HG03066 (cell line): ENCODE data around the gene EFTUD2.
"Not testable (repeated sequence)": the region's sequence is repeated elsewhere in the genome, so short reads cannot be mapped to it uniquely, and the experiment has no call there.

Source experiments
- ATAC-seq: cut with Tn5 transposase; IDR thresholded peaks from one replicate; pipeline ENCODE4 v1.9.1; 2021; ENCODE audit warnings: low read depth; ENCODE audit not compliant: unreplicated experiment

EFTUD2 gene

DNA sequence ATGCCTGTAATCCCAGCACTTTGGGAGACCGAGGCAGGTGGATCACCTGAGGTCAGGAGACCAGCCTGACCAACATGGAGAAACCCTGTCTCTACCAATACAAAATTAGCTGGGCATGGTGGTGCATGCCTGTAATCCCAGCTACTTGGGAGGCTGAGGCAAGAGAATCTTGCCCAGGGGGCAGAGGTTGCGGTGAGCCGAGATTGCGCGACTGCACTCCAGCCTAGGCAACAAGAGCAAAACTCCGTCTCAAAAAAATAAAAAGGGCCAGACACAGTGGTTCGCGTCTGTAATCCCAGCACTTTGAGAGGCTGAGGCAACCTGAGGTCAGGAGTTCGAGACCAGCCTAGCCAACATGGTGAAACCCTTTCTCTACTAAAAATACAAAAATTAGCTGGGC lies 74.0 kb downstream of the EFTUD2 start:
- ATAC-seq: not testable (repeated sequence)

DNA sequence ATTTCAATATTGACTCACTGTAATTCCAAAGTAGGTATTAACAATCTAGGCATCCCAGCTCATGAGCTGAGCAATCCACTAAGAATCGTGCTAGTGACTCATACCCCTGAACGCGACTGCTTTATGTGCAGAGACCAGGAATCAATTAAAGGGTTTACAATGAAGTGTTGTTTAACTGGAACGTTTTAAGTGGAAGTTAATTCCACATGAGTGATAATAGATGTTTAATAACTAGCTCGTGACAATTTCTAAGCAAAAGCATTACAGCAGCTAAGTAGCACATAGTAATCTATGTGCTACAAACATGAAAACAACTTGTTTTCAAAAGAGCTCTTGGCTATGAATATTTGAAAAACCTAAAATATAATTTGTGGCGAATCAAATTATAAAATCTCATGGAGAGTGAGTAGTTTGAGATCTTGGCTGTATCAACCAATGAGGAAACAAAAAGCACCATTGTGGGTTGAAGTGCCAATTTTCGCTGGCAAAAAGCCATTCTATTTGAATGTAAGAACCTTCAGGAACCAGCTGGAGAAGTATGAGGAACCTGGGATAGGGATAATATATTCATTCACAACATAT lies 78.5 kb downstream of the EFTUD2 start:
- ATAC-seq: no peak

DNA sequence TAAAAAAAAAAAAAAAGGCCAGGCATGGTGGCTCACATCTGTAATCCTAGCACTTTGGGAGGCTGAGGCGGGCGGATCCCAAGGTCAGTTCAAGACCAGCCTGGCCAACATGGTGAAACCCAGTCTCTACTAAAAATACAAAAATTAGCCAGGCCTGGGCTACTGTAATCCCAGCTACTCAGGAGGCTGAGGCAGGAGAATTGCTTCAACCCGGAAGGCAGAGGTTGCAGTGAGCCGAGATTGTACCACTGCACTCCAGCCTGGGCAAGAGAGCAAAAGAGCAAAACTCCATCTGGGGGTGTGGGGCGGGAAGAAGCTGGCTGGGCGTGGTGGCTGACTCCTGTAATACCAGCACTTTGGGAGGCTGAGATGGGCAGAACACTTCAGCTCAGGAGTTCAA lies 80.7 kb downstream of the EFTUD2 start:
- not testable (repeated sequence) for ATAC-seq

DNA sequence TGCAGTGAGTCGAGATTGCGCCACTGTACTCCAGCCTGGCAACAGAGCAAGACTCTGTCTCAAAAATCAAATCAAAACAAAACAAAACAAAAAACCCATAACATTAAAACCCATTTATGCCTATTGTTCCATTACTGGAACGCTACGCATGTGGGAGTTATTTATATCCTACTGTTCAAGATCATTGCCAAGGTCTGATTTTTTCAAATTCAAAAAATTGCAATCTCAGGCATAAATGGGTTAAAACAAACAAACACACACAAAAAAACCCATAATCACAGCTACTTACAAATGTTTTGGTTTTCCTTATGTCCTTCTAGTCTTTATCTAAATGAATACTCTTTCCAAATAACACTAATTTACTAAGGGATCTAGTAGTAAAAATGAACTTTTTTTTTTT lies 87.0 kb downstream of the EFTUD2 start:
- no peak for ATAC-seq

DNA sequence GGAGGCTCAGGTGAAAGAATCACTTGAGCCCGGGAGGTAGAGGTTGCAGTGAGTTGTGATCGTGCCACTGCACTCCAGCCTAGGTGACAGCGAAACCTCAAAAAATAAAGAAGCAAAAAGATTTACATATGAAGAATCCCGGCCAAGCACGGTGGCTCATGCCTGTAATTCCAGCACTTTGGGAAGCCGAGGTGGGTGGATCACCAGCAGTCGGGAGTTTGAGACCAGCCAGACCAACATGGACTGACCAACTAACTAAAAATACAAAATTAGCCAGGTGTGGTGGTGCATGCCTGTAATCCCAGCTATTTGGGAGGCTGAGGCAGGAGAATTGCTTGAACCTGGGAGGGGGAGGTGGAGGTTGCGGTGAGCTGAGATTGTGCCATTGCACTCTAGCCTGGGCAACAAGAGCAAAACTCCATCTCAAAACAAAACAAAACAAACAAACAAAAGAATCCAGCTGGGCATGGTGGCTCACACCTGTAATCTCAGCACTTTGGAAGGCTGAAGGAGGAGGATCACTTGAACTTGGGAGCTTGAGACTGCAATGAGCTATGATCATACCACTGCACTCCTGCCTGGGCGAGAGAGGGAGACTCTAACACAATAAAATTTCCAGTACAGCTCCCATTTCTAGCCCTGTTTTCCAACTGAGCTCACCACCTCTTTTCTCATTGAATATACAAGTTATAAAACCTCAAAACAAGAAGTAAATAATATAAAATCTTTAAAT lies 90.4 kb downstream of the EFTUD2 start:
- ATAC-seq: not testable (repeated sequence)

DNA sequence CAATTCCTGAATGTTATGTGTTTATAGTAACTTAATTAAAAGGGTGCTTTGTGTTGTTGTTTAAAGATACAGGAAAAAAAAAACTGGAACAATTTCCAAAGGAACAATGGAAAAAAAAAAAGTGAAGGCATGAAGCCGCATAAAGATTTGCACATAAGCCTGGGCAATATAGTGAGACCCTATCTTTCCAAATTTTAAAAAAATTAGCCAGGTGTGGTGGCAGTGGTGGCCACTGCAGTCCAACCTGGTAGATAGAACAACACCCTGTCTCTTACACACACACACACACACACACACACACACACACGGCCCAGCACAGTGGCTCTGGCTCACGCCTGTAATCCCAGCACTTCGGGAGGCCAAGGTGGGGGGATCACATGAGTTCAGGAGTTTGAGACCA lies 91.1 kb downstream of the EFTUD2 start:
- ATAC-seq: no peak

DNA sequence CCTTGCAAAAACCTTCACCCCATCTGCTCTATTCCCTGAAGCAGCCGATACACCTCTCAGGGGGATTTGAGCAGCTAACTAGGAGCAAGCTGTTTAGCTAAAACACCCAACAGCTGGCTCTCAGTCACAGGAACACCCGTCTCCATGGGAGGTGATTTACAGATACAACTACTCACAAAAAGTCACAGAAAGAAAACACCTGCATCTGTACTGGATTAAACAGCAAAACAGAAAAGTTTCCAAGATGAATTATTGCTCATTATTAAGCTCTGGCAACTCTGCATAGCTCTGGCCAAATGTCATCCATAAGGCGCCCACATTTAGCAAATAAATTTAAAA lies 91.5 kb downstream of the EFTUD2 start:
- ATAC-seq: no peak

DNA sequence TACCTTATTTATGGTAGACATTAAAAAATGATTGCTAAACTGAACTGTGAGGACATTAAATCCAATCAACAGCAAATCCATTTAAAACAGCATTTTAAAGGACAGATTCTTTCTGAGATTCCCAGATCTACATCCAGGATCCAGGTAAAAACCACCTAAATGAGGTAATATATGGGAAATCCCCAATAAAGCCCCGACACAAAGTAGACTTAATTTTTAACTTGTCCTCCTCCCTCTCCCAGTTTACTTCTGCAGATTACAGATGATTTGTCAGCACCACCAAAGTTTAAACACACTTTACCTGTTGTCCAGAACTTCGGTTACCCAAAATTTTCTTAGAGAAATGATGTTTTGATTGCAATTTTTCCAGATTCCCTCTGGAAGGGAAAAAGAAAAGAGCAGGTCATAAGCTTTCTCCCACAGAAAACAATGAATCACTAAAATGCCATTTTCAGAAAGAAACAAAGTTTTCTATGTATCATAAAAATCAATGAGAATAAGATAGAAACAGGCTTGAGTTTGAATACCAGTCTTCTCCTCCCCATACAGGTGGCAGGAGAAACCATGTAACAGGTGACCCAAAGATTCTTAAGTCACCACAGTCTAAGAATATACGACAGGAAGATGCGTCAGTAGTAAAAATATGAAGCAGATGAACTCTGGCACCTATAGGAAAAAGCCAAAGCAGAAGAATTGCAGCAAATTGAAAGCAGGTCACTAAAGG lies 92.0 kb downstream of the EFTUD2 start:
- ATAC-seq: no peak

DNA sequence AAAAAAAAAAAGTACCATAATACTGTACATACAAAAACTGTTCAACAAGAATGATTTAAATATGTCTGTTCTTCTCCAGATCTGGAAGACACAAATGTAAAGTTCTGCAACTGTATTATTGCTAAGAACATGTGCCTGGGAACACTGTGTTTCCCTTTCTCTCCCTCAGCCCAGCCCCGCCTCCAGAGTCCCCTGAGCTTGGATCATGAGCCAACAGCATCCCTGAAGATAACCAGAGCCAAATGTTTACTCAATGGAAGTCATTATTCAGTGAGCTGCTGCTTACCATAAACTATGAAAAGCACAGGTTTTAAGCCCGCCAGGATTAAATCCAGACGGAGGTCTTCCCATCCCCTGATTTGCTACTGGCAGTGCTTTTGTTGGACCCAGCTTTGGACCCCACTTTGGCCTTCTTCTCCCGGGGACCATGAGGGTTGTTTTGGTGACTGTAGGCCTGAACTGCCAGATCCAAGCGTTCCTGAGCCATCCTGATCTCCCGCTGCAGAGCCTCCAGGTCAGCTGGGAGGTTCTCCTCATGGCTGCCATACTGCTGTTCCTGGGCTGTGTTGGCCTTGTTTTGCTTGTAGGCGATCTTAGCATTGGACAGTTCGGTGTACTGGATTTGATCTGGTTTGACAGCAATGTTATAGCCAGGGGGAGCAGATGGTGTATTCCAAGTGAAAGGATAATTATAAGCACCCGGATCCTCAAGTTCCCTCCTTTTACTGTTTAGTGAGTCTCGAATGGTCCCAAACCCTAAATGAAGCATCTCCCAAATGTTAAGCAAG lies 94.7 kb downstream of the EFTUD2 start:
- no peak for ATAC-seq

DNA sequence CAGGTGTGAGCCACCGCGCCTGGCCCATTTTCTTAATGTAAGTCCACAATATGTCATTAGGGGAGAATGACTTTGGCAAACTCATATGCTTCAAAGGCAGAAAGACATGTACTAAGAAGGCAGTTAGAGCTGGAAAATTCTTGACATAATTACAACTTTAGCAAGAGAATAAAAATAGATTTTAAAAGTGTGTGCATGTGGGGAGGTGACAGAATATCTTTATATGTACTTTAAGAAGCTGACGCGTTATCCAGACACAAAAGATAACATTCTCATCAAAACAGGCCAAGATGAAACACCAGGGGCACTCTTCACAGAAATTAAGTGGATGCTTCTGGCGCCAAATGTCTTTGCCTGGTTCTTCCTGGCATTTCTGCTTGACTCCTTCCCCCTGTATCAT lies 97.4 kb downstream of the EFTUD2 start:
- no peak for ATAC-seq
